ENCODE measurements around the gene EPG5. TPM values are rescaled to one million over a fixed set of nuclear protein-coding genes. Genes with fewer than 3 reads are reported as not detected.

The EPG5 gene
- total and polyA plus RNA-seq, 12 donors, result 6.5 to 26.3 (median 20.4) TPM

DNA sequence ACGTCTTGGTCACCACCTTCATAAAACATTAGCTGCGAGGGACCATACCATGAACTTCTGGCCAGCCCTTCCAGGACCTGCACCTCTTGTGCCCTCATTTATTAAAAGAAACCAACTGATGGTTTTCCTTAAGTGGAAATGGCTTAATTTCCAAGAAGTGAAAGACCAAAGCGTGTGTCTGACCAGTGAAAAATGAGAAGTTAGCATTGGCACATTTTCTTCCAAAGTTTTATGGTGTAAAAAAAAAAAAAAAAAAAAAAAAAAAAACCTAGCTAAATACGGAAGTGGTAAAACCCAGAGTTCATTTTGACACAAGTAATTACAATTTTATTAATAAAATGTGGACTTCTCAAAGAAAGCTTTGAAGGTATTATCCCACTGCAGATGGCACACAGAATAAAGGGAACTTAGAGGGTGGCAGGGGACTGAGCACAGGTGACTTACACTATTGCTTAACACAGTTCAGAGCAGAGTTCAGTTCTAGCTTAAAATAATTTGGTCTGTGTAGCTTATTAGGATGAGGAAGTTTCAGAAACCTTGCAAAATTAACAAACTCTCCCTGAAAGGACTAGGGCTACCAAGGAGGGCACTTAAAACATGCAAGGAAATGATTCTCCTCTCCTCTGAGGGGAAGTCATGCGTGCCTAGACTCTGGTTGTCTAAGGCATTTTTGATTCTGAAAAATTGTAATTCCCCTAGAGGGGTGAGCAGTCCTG, 42.2 kb upstream of the EPG5 start:
- Histone ChIP-seq H3K36me3 (peaks cover 0 to 11% (median 0%) of the 10 kb centered on the region in 9 donors), H3K4me1 (peaks cover 0 to 41% (median 0%) of the 10 kb centered on the region in 9 donors), H3K27ac (peak overlapping the region in 1 of 10 donors; percentile 87), H3K27me3 (no peaks in the 10 kb centered on the region), H3K4me3 (no peak overlapping the region), H3K9me3 (no peaks in the 10 kb centered on the region)
- DNase-seq (no peak), ATAC-seq (peak in 5 of 8 donors; percentile 38 to 50 (median 46))
- 87 to 89% methylated on average over 5 of the region's 5 CpGs for WGBS, 2 donors
- TF ChIP-seq, protein P1, sequence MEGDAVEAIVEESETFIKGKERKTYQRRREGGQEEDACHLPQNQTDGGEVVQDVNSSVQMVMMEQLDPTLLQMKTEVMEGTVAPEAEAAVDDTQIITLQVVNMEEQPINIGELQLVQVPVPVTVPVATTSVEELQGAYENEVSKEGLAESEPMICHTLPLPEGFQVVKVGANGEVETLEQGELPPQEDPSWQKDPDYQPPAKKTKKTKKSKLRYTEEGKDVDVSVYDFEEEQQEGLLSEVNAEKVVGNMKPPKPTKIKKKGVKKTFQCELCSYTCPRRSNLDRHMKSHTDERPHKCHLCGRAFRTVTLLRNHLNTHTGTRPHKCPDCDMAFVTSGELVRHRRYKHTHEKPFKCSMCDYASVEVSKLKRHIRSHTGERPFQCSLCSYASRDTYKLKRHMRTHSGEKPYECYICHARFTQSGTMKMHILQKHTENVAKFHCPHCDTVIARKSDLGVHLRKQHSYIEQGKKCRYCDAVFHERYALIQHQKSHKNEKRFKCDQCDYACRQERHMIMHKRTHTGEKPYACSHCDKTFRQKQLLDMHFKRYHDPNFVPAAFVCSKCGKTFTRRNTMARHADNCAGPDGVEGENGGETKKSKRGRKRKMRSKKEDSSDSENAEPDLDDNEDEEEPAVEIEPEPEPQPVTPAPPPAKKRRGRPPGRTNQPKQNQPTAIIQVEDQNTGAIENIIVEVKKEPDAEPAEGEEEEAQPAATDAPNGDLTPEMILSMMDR (IDR thresholded peaks at IDR 0.05), result no peak
- intact Hi-C loops (cut with DNase I), result no loop called here

DNA sequence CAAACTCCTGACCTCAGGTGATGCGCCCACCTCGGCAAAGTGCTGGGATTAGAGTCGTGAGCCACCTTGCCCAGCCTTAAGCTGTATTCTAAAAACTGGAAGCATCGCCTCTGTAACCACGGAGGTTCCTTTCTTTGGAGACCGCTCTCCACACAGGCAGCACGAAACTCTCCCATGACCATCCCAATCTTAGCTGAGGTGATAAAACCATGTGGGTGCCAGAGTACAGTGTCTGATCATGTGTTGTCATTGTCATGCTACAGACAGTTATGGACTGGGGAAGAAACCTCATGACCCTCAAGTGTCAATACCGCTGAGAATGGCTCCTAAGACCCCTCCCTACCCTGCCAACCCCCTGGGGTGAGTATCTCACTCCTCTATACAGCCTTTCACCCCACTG, 41.4 kb upstream of the EPG5 start:
- H3K9me3 ChIP-seq, result no peaks in the 10 kb centered on the region
- H3K27ac ChIP-seq, result peak overlapping the region in 1 of 10 donors; percentile 87
- H3K4me1 ChIP-seq, result peaks cover 0 to 36% (median 0%) of the 10 kb centered on the region in 9 donors
- peaks cover 0 to 11% (median 0%) of the 10 kb centered on the region in 9 donors for H3K36me3 ChIP-seq
- intact Hi-C loops (cut with DNase I), result no loop called here
- H3K27me3 ChIP-seq, result no peaks in the 10 kb centered on the region
- WGBS, 2 donors, result 91 to 94% methylated on average over 8 of the region's 8 CpGs
- no peak overlapping the region for H3K4me3 ChIP-seq
- DNase-seq, result no peak
- no peak for ATAC-seq
- TF ChIP-seq, protein P1 (IDR thresholded peaks at IDR 0.05), result no peak

DNA sequence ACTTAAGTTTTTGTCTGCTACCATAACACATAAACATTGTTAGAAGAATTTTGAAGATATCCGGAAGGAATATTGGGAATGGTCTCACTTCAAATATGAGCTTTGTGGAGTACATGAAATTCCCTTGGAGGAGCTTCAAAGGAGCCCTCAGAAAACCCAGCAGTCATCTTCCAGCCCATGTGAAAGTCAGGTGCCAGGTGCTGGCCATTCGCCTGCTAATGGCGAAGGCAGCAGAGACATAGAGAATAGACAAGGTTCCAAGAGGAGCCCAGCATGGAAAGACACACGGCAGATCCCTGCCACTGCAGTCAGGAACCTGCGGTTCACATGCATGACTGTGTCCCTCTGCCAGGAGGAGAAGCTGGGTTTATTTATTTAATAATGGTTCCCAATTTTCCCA, 40.0 kb upstream of the EPG5 start:
- no peak overlapping the region for H3K27ac ChIP-seq
- no peak overlapping the region for H3K4me3 ChIP-seq
- DNase-seq, result no peak
- H3K4me1 ChIP-seq, result peaks cover 0 to 31% (median 0%) of the 10 kb centered on the region in 9 donors
- TF ChIP-seq, protein P1 (IDR thresholded peaks at IDR 0.05), result no peak
- intact Hi-C loops (cut with DNase I), result no loop called here
- whole genome bisulfite sequencing, 2 donors, result 95 to 96% methylated on average over 5 of the region's 5 CpGs
- peaks cover 0 to 7% (median 0%) of the 10 kb centered on the region in 11 donors for H3K9me3 ChIP-seq
- no peak for ATAC-seq
- no peaks in the 10 kb centered on the region for H3K27me3 ChIP-seq
- peaks cover 0 to 11% (median 0%) of the 10 kb centered on the region in 9 donors for H3K36me3 ChIP-seq

DNA sequence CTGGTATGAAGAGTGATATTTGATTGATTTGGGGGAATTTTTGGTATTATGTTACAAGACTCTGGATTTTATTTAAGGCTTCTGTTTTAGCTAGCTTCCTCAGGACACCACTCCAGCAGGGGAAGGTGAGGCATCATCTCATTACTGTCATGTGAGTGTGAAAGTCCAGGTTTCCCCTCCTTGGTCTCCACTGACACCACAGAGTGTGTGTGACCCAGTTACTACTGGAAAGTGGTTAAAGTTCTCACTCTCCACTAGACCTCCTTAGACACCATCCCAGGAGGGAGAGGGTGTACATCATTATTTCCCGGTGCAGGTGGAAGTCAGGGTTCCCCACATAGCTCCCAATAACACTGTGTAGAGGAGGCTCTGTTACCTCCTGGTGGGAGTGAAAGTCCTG, 35.8 kb upstream of the EPG5 start:
- Histone ChIP-seq H3K27ac (no peak overlapping the region), H3K4me3 (no peak overlapping the region), H3K4me1 (peaks cover 0 to 18% (median 0%) of the 10 kb centered on the region in 9 donors), H3K27me3 (no peaks in the 10 kb centered on the region), H3K9me3 (peaks cover 0 to 15% (median 0%) of the 10 kb centered on the region in 11 donors), H3K36me3 (peaks cover 0 to 6% (median 0%) of the 10 kb centered on the region in 9 donors)
- TF ChIP-seq, protein P1 (IDR thresholded peaks at IDR 0.05), result no peak
- no peak for ATAC-seq
- 98 to 100% methylated on average over 1 of the region's 1 CpG for WGBS, 2 donors
- intact Hi-C loops (cut with DNase I), result no loop called here
- no peak for DNase-seq

Measured in heart right ventricle (tissue), 16 donors.